ACC112 (cell line): Measurements from ENCODE around the gene HAS3.
A peak's percentile ranks its signal among the peaks of the same experiment; 100 is the strongest.

Experiments used
- H2AFZ ChIP-seq: fragments of 200-600 bp; sonication (generic); one replicate; pipeline ENCODE4 v1.6.0; 2017; ENCODE audit warnings: antibody characterized with exemption, low read length; ENCODE audit not compliant: unreplicated experiment
- H3K27ac ChIP-seq: fragments of 200-600 bp; sonication (generic); 2 replicates; pipeline ENCODE4 v1.5.1; 2014; ENCODE audit warnings: low read depth, mild to moderate bottlenecking, antibody characterized with exemption, low read length, moderate library complexity
- H3K27me3 ChIP-seq: fragments of 200-600 bp; sonication (generic); 2 replicates; pipeline ENCODE4 v1.6.1; 2014; ENCODE audit warnings: mild to moderate bottlenecking, antibody characterized with exemption, low read length, moderate library complexity, mixed read lengths; ENCODE audit not compliant: insufficient read depth
- H3K36me3 ChIP-seq: fragments of 200-600 bp; sonication (generic); 2 replicates; pipeline ENCODE4 v1.6.1; 2016; ENCODE audit warnings: mild to moderate bottlenecking, antibody characterized with exemption, low read length, moderate library complexity, mixed read lengths; ENCODE audit not compliant: insufficient read depth
- H3K4me1 ChIP-seq: fragments of 200-600 bp; sonication (generic); one replicate; pipeline ENCODE4 v1.6.1; 2016; ENCODE audit warnings: low read length, mixed read lengths; ENCODE audit not compliant: insufficient read depth, unreplicated experiment, control insufficient read depth
- H3K4me3 ChIP-seq: fragments of 200-600 bp; sonication (generic); 2 replicates; pipeline ENCODE4 v1.5.1; 2014; ENCODE audit warnings: mild to moderate bottlenecking, low read depth, low read length
- H3K79me2 ChIP-seq: fragments of 200-600 bp; sonication (generic); one replicate; pipeline ENCODE4 v1.6.0; 2016; ENCODE audit warnings: low read length; ENCODE audit not compliant: control insufficient read depth, unreplicated experiment, insufficient read depth

The HAS3 gene

DNA sequence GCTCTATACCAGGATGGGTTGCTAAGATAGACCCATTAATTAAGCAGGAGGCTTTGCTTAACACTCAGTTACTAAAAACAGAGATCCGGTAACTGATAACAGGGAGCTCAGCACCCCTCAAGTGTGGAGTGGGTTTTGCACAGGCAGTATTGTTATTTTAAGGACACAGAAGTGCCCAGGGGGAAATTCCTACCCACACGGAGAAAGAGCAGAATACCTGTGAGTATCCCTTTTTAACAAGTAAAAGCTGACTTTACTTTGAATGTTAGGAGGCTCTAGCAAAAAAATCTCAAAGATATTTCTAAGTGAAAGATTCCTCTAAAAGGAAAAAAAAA is 32.8 kb upstream of the HAS3 start:
- Histone ChIP-seq H3K36me3 (no peaks in the 10 kb centered on the region), H3K27ac (no peak overlapping the region; the same call in 1 of the 2 replicates), H3K4me3 (no peak overlapping the region), H3K27me3 (no peaks in the 10 kb centered on the region), H3K79me2 (no peaks in the 10 kb centered on the region), H2AFZ (no peak overlapping the region), H3K4me1 (peaks cover 19% of the 10 kb centered on the region)

DNA sequence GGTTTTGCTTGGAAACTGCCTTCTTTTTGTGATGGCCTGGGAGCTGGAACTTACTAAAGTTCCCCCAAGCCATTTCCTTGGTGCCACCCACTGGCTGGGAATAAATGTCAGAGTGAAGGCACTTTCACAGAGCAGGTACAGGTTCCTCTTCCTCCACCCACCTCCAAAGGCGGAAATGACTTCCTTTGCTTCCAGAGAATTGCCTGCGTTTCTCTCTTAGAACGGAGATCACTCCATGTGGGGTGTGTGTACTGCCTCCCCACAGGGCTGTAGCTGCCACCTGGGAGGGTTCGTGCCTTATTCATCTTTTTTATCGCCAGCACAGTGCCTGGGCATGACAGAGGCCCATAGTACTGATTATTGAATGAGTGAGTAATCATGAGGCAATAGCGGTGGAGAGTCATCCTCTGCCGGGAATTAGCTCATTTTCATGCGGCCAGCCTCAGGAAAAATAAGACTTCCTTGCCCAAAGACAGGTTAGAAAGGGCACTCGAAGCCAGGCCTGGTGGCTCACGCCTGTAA is 32.2 kb upstream of the HAS3 start:
- Histone ChIP-seq H3K36me3 (no peaks in the 10 kb centered on the region), H2AFZ (no peak overlapping the region), H3K27me3 (no peaks in the 10 kb centered on the region), H3K27ac (peak overlapping the region; percentile 65), H3K4me1 (peaks cover 19% of the 10 kb centered on the region), H3K79me2 (no peaks in the 10 kb centered on the region), H3K4me3 (no peak overlapping the region)

GRCh38 chr16:69077251-69077650 is 28.2 kb upstream of the HAS3 start:
- Histone ChIP-seq H2AFZ (no peak overlapping the region), H3K79me2 (no peaks in the 10 kb centered on the region), H3K27me3 (no peaks in the 10 kb centered on the region), H3K4me3 (no peak overlapping the region), H3K4me1 (peaks cover 17% of the 10 kb centered on the region), H3K36me3 (no peaks in the 10 kb centered on the region), H3K27ac (no peak overlapping the region; the same call in 1 of the 2 replicates)

GRCh38 chr16:69078073-69078472 is 27.4 kb upstream of the HAS3 start:
- Histone ChIP-seq H3K79me2 (no peaks in the 10 kb centered on the region), H3K36me3 (no peaks in the 10 kb centered on the region), H3K27ac (no peak overlapping the region), H3K4me3 (no peak overlapping the region), H3K27me3 (no peaks in the 10 kb centered on the region), H2AFZ (no peak overlapping the region), H3K4me1 (peaks cover 9% of the 10 kb centered on the region)

- H3K36me3 ChIP-seq = no peaks in the 10 kb centered on the region
- no peaks in the 10 kb centered on the region for H3K27me3 ChIP-seq
- H3K27ac ChIP-seq = no peak overlapping the region
- no peaks in the 10 kb centered on the region for H3K4me1 ChIP-seq
- H2AFZ ChIP-seq = no peak overlapping the region
- no peaks in the 10 kb centered on the region for H3K79me2 ChIP-seq
- H3K4me3 ChIP-seq = no peak overlapping the region
These were observed 25.8 kb upstream of the HAS3 start for GRCh38 chr16:69079697-69080096.

DNA sequence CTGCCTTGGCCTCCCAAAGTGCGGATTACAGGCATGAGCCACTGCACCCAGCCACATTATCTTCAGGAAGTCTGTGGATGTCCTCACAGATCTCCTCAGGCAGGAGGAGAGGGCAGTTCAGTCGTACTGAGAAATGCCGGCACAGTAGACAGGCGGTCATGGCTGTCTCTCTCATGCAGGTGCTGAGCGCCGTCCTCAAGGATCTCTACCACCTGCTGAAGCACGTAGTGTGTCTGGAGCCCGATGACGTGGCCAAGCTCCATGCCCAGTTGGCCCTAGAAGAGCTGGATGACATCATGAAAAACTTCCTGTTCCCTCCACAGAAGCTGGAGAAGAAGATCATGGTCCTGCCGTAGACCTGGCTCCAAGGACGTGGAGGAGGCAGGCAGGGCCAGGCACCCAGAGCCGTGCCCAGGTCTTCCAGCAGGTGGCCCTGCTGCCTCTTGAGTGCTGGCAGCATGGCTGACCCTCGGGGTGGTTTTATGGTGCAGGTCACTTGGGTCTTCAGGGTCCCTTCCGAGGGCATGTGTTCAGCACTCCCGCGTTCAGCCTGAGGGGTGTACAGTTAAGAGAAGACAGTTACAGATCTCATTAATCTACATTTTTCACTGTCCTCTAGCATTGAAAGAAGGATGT is 22.0 kb upstream of the HAS3 start:
- H3K27me3 ChIP-seq = no peaks in the 10 kb centered on the region
- H3K4me3 ChIP-seq = no peak overlapping the region
- H3K4me1 ChIP-seq = no peaks in the 10 kb centered on the region
- no peak overlapping the region for H3K27ac ChIP-seq
- H3K36me3 ChIP-seq = no peaks in the 10 kb centered on the region
- H3K79me2 ChIP-seq = no peaks in the 10 kb centered on the region
- H2AFZ ChIP-seq = no peak overlapping the region

GRCh38 chr16:69084289-69084688 is 21.2 kb upstream of the HAS3 start:
- Histone ChIP-seq H2AFZ (no peak overlapping the region), H3K79me2 (no peaks in the 10 kb centered on the region), H3K27me3 (no peaks in the 10 kb centered on the region), H3K36me3 (no peaks in the 10 kb centered on the region), H3K4me1 (no peaks in the 10 kb centered on the region), H3K4me3 (no peak overlapping the region), H3K27ac (no peak overlapping the region)

- Histone ChIP-seq H3K4me1 (no peaks in the 10 kb centered on the region), H2AFZ (no peak overlapping the region), H3K4me3 (no peak overlapping the region), H3K27me3 (no peaks in the 10 kb centered on the region), H3K27ac (no peak overlapping the region), H3K36me3 (no peaks in the 10 kb centered on the region), H3K79me2 (no peaks in the 10 kb centered on the region)
These were observed 20.3 kb upstream of the HAS3 start for GRCh38 chr16:69085032-69085695.

DNA sequence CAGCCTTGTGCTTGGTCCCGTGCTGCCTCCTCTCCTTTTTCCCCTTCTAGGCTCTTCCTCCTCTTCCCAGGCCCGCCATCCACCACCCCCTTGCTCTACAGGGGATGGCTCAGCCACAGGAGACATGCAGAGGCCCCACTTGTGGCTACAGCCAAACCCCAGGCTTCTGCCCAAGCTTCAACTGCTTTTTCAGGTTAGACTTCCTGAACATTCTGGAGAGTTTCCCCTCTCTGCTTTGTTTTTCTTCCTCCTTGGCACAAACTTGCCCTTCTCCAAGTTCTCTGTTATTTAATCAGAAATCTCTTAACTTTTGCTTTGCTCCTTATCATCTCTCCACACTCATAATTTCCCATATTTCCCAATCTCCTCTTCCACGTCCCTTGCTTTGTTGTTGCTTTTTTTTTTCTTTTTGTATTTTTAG is 18.3 kb upstream of the HAS3 start:
- H3K4me3 ChIP-seq = no peak overlapping the region

DNA sequence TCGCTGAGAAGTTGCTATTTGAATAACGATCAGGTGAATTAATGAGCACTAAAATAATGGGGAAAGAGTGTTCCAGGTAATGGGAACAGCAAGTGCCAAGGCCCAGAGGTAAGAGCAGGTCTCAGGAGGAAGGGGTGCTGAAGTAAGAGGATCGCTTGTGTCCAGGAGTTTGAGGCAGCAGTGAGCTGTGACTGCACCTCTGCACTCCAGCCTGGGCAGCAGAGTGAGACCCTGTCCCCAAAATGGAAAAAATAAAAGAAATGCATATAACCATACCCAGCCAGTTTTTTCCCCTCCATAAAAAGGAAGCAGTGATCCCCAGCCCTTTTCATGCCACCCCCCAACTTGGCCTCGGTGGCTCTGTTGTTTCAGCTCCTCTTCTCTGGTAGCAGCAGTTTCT is 16.8 kb upstream of the HAS3 start:
- Histone ChIP-seq H3K79me2 (no peaks in the 10 kb centered on the region), H3K27me3 (no peaks in the 10 kb centered on the region), H3K36me3 (no peaks in the 10 kb centered on the region), H3K4me3 (no peak overlapping the region), H3K27ac (no peak overlapping the region), H3K4me1 (no peaks in the 10 kb centered on the region), H2AFZ (no peak overlapping the region)

More for the DNA sequence above, 18.3 kb upstream of the HAS3 start:
- no peaks in the 10 kb centered on the region for H3K27me3 ChIP-seq
- H3K36me3 ChIP-seq = no peaks in the 10 kb centered on the region
- no peak overlapping the region for H2AFZ ChIP-seq
- no peaks in the 10 kb centered on the region for H3K79me2 ChIP-seq
- H3K27ac ChIP-seq = no peak overlapping the region
- H3K4me1 ChIP-seq = no peaks in the 10 kb centered on the region
